NCI-H69 (cell line): ENCODE measurements around the gene RNU1-3.
"Not testable (repeated sequence)": the region's sequence is repeated elsewhere in the genome, so short reads cannot be mapped to it uniquely, and the experiment has no call there.

Experiments
- DNase-seq: peaks from one replicate; lab custom pipeline; 2025; lab: John Stamatoyannopoulos, UW

RNU1-3 gene

GRCh38 chr1:16693449-16694307 lies 26.9 kb upstream of the RNU1-3 start:
- not testable (repeated sequence) for DNase-seq

GRCh38 chr1:16692717-16693448 lies 26.1 kb upstream of the RNU1-3 start:
- not testable (repeated sequence) for DNase-seq

GRCh38 chr1:16692283-16692682 lies 25.5 kb upstream of the RNU1-3 start:
- DNase-seq: not testable (repeated sequence)

- not testable (repeated sequence) for DNase-seq
Observed at GRCh38 chr1:16690971-16691682, 24.4 kb upstream of the RNU1-3 start.

DNA sequence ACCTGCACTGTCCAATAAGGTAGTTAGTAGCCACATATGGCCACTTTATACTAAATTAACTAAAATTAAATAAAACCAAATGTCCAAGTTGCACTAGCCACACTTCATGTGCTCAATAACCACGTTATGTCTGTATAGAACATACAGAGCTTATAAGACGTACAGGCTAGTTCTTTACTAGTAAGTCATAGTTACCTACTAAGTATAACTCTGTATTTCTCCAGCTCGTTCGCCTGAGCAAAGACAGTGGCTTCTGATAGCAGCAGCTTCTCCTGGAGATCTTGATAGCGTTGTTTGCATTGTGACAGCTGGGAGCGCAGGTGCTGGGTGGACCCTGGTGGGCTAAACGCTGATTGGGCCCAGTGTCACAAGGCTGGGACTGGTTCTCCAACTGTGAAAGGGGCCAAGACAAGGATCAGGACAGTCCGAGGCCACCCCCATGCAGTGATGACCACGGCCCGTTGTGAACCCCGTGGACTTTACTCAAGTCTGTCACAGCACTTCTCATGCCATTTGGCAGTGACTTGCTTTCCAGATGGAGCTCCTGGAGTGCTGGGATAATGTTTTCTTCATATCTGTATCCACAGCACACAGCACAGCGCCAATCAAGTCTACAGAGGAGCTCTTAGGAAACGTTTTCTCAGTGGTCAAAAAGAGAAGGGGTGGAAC lies 20.5 kb upstream of the RNU1-3 start:
- DNase-seq: not testable (repeated sequence)

DNA sequence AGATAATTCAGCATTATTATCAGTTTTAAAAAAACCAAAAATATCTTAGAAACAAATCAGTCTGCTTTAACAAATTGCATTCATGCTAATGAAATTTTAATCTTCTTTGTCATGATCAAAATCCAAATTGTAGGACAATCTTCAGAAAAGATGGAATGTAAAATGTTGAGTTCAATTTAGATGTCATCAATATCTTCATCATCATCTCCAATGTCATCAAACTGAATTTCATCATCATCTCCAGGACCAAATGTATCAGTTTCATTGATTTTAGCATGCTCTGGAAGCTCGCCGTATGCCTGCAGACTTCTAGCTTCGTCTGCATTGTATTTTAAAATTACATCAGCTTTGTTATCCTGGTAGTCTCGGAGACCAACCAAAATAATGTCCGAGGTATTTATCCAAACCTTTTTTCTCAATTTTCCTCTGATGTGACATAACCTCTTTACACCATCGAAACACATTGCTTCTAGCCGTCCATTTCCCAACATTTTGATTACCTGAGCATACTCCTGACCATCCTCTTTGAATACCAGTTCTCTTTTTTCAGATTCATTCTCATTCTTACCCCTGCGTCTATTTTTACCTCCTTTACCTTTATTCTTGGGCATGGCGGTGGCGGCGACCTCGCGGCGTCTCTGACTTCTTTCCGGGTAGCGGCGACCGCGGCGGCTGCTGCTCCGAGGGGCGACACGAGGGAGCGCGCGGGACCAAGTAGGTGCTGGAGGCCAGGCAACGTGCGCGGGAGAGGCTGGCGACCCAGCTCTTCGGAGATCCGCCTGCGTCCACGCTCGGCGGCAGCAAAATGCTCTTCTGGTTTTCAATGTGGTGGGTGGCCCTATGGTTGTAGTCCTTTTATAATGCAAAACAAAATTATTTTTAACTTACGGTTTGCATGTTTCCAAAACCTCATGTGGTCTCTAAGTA lies 19.0 kb upstream of the RNU1-3 start:
- not testable (repeated sequence) for DNase-seq

GRCh38 chr1:16684738-16685337 lies 18.1 kb upstream of the RNU1-3 start:
- not testable (repeated sequence) for DNase-seq

- DNase-seq: not testable (repeated sequence)
Observed at GRCh38 chr1:16684152-16684551, 17.4 kb upstream of the RNU1-3 start.

DNA sequence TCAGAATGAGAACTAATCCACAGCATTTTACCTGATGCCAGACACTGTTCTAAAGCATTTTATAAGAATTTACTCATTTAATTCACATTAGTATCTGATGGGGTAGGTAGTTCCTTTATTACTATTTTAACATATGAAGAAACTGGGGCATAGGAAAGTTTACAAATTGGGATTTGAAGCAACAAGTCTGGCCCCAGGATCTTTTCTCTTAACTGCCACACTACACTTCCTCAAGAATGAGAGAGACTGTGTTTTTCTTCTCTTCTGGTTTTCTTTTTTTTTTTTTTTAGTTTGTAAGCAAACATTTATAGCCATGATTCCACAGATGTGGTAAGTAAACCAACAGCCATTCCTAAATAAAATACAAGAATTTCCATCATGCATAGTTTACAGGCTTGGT lies 16.1 kb upstream of the RNU1-3 start:
- not testable (repeated sequence) for DNase-seq

DNA sequence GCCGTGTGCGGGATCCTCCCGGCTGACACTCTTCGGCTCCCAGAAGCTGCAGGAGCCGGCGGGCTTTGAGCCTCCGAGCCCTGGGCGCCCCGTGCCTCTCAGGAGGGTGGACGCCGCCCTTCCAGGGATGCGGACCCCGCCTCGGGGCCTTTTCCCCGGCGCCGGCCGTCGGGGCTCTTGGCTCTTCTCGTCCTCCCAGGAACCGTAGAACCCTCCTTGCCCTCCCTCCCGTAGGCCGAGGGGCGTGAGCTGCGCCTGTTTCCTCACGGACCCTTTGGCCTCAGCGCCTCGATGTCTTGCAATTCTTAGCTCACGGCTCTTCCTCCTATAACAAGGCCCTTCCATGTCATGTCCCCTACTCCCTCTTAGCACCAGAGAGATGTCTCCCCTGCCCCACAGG lies 13.6 kb upstream of the RNU1-3 start:
- DNase-seq: not testable (repeated sequence)

GRCh38 chr1:16677552-16678431 lies 11.0 kb upstream of the RNU1-3 start:
- DNase-seq: no peak

GRCh38 chr1:16676661-16677523 lies 10.1 kb upstream of the RNU1-3 start:
- DNase-seq: not testable (repeated sequence)

GRCh38 chr1:16675118-16675510 lies 8.4 kb upstream of the RNU1-3 start:
- DNase-seq: not testable (repeated sequence)

DNA sequence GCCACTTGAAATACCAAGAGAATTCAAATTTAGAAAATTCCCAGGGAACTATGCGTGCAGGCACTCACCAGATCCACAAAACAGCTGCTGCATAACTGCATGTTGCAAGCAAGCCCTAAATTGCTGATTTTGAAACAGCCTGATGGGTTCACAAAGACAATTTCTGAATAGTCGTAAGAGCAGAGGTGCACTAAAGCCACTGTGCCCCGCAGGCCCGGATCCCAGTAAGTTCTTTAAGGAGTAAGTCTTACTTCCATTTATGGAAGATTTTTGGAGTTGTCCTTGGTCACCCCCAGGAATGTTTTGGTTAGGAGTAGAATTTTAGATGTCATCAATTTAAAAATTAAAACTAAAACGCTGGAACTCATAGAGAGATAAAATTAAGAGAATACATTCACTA lies 7.2 kb upstream of the RNU1-3 start:
- not testable (repeated sequence) for DNase-seq

GRCh38 chr1:16665836-16666235 lies 912 bp downstream of the RNU1-3 start:
- not testable (repeated sequence) for DNase-seq

DNA sequence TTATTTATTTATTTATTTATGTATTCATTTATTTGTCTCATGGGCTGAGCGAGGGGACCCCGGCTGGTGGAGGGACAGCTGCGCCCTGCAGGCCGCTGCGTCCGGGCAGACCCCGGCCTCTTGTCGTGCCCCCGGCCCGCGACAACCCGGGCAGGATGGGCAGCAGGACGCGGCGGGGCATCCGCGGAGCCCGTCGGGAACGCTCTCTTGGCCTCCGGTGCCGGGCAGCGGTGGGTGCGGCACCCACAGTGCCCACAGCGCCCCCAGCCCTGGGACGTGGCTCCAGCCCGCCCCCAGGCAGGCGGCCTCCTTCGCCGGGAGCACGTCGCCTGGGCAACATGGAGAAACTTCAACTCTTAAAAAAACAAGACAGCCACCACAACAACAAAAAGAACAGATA lies 8.5 kb downstream of the RNU1-3 start:
- DNase-seq: not testable (repeated sequence)

DNA sequence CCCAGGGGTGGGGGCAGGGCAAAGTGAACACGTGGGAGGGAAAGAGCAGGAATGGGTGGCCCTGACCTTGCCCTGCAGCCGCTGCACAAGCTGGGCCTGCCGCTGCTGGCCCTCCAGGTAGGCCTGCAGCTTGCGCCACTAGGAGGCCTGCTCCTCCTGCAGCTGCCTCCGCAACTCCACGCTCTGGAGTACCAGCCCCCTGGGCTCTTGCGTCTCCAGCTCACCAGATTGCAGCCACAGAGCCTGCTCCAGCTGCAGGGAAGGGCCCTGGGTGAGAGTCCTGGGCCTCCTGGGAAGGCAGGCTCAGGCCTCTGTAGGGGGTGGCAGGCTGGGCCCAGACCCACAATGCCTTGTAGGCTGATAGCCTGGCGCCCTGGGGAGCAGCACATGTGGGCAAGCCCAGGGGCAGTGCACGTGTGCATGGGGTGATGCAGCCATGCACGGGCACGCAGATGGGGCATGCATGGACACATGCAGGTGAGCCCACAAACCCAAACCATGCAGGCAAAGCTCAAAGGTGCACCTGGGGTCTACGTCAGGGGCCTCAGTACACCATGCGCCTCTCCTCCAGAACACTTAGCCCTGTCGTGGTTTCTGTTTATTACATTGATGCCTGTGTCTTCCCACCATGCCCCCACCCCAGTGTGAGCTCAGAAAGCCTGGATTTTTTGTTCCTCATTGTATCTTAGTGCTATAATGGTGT lies 9.6 kb downstream of the RNU1-3 start:
- DNase-seq: not testable (repeated sequence)

DNA sequence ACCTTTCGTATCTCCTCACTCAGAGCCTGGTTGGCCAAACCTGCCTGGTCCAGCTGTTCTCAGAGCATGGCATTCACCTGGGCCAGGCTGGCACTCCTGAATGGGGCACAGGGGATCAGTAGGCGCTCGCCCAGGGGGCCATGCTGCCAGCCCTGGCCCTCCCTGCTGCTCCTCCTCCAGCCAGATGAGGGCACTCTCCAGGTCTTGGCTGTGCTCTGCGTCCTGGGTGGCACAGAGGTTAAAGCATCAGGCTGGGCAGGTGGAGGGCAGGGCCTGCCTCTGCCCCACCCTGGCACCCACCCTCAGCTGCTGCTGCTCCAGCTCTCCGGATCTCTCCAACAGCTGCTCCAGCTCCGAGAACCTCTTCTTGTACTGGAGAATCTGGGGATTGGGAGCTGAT lies 10.2 kb downstream of the RNU1-3 start:
- not testable (repeated sequence) for DNase-seq
